Measurements from ENCODE around the gene CCDC126.
"Not testable (repeated sequence)": the region's sequence is repeated elsewhere in the genome, so short reads cannot be mapped to it uniquely, and the experiment has no call there.

CCDC126 gene

DNA sequence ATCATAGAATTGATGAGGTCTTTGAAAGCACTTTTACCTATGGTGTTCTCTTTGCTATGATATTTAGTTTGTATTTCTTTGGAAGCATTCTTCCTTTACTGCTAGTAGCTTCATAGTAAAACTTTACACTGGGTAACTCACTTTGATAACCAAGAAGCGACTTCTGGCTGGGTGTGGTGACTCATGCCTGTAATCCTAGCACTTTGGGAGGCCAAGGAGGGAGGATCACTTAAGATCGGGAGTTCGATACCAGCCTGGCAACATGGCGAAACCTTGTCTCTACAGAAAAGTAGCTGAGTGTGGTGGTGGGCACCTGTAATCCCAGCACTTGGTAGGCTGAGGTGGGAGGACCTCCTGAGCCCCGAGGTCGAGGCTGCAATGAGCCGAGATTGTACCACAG lies 36.2 kb downstream of the CCDC126 start:
- no peak for DNase-seq

GRCh38 chr7:23645822-23646221 lies 48.6 kb downstream of the CCDC126 start:
- no peak for DNase-seq

- DNase-seq = no peak
Measured at GRCh38 chr7:23653942-23654341, 56.8 kb downstream of the CCDC126 start.

DNA sequence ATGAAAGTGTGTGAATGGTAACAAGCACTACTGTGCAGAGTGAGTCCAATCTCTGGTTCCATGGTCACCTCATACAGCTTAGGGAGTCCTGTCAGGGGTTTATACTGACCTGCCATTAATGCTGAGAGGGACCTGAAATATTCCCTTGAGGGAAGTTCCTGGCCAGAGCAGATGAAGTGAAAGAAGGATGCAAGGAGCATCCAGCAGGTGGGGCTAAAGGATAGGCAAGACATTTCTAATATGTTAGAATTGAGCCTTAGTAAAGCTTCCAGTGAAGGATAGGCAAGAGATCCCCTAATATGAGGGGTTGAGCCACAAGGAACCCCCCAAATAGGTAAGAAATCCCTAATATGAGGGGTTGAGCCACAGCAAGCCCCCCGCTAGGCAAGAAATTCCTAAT lies 57.3 kb downstream of the CCDC126 start:
- DNase-seq = no peak

DNA sequence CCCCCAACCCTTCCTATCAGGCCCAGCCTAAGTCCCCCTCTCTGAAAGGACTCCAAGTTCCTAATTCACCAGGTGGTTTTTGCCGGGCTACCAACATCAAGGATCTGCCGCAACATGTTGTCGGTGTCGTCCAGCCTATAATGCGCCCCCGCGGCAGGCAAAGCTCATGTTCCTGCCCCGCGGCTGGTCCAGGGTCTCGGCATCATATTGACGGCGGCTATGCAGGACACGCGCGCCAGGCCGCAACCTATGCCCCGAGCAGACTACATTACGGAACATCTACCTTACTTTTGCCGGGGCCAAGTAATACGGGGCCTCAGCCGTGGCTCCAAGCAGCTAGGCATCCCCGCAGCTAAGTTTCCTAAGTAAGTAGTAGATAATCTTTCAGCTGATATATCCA lies 58.3 kb downstream of the CCDC126 start:
- no peak for DNase-seq

- DNase-seq = no peak
Measured at GRCh38 chr7:23658831-23659427, 61.7 kb downstream of the CCDC126 start.

DNA sequence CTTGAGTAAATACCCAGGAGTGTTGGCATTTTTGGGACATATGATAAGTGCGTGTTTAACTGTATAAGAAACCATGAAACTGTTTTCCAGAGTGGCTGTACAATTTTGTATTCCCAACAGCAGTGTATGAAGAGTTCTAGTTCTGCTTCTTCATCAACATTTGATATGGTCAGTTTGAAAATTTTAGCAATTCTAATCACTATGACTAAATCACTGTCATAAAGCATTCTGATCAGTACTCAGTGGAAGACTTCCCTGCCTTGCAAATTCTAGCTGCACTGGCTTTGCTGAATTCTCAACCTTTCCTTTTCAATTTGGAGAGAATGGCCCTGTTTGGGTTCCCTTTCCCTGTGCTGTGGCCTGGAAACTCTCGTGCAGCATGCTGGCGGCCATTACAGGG lies 64.2 kb downstream of the CCDC126 start:
- DNase-seq = no peak

GRCh38 chr7:23662124-23662983 lies 65.2 kb downstream of the CCDC126 start:
- DNase-seq = no peak

- no peak for DNase-seq
Measured at GRCh38 chr7:23662984-23663313, 65.8 kb downstream of the CCDC126 start.

GRCh38 chr7:23664122-23664521 lies 66.9 kb downstream of the CCDC126 start:
- DNase-seq = no peak

DNA sequence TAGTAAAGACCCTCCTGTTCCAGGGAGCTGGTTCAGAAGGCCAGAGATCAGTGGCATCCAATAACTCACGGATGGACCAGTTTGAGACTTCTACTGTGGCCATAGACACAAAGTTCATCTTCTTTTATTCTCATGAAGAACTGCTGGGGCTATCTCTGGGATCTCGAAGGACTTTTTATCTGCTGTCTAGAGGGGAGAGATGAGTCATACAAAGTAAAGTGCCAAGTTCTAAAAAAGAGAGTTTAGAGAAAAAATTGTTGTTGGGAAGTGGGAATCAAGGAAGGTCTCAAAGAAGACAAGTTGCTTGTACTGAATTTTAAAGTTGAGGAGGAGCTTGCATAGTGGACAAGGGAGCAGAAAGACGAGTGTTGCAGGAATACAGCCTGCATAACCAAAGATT lies 74.9 kb downstream of the CCDC126 start:
- DNase-seq = no peak

DNA sequence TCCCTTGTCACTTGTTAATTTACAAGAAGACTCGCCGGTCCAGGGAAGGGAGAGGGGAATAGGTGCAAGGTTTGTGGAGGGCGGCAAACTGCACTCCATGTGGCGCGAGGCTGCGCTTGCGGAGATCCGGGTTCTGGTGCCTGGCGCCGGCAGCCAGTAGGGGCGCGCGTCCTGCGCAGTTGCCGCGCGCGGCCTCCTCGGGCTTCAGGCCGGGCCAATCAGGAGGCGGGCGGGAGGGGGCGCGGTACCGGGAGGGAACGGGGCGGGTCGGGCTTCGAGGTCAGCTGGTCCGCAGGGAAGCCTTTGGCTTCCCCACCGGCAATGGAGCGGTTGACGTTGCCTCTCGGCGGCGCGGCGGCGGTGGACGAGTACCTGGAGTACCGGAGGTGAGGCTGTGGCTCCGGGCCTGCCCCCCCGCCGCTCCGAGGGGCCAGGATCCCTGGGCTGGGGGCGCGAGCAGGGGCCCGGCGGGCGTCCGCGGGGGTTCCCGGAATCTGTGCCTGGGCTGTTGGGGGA lies 82.8 kb downstream of the CCDC126 start, which contains the start of gene FAM221A:
Gene FAM221A (plus strand): TSS at position 302 of the 516 bp plus-strand sequence. CDS start 20 bp downstream, at position 322.
- DNase-seq = peak; percentile 82

- DNase-seq = peak; percentile 37
Measured at GRCh38 chr7:23680414-23681405, 83.5 kb downstream of the CCDC126 start.

- not testable (repeated sequence) for DNase-seq
Measured at GRCh38 chr7:23684041-23684440, 86.9 kb downstream of the CCDC126 start.

- DNase-seq = no peak
Measured at GRCh38 chr7:23685731-23686130, 88.5 kb downstream of the CCDC126 start.

GRCh38 chr7:23687011-23687410 lies 89.8 kb downstream of the CCDC126 start:
- DNase-seq = no peak

GRCh38 chr7:23689165-23689564 lies 92.0 kb downstream of the CCDC126 start:
- DNase-seq = no peak

GRCh38 chr7:23691320-23691719 lies 94.1 kb downstream of the CCDC126 start:
- DNase-seq = no peak

GRCh38 chr7:23693224-23693623 lies 96.0 kb downstream of the CCDC126 start:
- no peak for DNase-seq
